Stimulated activated CD8-positive, alpha-beta memory T cell treated with anti-CD3 and anti-CD28 coated beads, Interleukin-4, amount 100 ng/mL, for 24 hours (primary cell): Measurements from ENCODE around the gene LLGL1.

ENCODE experiments used
- DNase-seq: peaks from one replicate; pipeline ENCODE4 v3.0.0-alpha.2; 2020; ENCODE audit warnings: low read depth

LLGL1 gene

DNA sequence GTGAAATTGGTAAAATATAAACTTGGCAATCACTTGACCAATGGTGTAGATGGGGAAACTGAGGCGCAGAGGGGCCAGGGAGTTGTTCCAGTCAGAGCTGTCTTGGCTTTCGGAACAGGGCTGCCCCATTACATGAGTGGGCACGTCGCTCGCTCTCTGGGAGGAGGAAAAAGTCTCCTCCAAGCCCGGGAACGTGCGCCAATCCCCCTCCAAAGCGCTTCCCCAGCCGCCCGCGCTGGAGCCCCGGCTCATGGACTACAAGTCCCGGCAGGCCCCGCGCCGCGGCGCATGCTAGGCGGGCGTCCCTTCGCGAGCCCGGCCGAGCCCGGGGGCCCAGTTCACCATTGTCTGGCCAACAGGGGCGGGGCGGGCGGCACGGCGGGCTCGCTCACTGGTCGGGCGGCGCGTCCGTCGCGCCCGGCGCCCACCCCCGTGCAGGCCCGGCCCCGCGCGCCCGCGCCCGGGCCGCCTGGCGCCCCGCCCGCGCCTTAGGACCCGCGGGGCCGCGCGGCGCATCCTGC, at the start of gene LLGL1:
LLGL1 (plus strand) TSS at position 515 of the 521 bp plus-strand sequence. CDS start 48 bp downstream, outside the sequence.
- peak; percentile 96 for DNase-seq

DNA sequence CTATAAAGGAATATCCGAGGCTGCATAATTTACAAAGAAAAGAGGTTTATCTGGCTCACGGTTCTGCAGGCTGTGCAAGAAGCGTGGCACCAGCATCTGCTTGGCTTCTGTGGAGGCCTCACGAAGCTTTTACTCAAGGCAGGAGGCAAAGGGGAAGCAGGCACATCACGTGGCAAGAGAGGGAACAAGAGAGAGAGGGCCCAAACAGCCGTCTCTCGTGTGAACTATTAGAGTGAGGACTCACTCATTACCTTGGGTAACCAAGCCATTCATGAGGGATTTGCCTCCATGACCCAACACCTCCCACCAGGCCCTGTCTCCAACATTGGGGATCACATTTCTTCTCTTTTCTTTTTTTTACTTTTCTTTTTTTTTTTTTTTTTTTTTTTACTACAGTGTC, 49.3 kb upstream of the LLGL1 start:
- DNase-seq = no peak

DNA sequence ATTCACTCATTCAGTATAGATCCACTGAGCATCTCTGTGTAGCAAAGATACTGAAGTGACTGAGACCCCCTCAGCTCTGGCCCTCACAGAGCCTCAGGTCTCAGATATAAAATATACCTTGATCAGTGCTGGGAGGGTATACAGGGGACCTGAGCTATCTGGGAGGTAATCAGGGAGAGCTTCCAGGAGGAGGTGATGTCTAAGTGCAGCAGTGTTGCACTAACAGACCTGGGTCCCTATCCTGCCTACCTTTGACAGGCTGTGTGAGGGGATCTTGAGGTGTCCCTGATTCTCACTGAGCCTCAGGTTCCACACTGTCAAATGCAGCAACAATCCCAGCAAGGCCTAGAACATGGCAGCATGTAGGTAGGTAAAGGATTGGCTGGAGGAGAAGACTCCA, 48.3 kb upstream of the LLGL1 start:
- no peak for DNase-seq

DNA sequence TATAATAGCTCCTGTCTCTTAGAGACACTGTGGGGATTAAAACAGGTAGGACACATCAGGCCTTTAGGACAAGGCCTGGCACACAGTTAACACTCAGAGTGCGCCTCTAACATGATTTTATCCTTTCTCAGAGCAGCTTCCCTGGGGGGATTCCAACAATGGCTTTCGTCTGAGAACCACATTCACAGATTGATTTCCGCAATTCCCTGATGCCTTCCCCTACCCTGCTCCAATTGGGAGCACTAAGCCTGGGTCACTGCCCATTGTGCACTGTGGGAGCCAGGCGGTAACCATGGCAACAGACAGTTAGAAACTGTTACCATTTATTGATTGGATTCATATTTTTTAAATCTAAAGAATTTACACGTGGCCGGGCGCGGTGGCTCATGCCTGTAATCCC, 47.7 kb upstream of the LLGL1 start:
- no peak for DNase-seq

DNA sequence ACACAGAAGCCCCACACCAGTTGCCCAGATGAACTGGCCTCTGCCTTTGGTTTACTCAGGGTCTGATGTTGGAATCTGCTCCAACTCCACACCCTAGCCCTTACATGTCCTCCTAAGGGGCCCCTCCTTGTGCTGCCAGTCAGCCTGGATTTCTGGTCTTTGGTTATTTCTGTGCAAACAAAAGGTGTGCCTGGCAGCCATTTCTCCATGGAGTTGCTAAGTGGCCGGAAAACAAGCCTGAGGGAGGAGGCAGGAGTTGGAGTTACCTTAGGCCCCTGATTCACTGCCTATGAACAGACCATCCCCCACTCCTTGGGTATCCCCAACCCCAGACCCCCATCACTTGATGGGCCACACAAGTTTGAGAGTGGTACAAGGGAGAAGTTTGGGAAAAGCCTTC, 46.2 kb upstream of the LLGL1 start:
- no peak for DNase-seq

DNA sequence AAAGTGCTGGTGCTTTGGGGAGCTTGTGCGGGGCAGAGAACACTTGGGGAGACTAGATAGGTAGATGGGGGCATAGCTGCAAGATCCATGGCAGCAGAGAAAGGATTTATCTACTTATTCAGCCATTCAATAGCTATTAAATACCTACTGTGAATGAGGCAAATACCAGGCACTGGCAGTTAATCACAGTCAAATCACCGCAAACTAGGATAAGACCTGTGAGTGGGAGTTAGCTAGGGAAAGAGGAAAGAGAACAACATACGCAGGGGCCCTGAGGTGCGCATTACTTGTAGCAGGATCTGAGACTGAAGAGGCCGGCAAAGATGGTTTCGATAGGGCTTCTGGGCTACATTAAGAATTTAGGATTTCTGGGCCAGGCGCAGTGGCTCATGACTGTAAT, 45.6 kb upstream of the LLGL1 start:
- no peak for DNase-seq

DNA sequence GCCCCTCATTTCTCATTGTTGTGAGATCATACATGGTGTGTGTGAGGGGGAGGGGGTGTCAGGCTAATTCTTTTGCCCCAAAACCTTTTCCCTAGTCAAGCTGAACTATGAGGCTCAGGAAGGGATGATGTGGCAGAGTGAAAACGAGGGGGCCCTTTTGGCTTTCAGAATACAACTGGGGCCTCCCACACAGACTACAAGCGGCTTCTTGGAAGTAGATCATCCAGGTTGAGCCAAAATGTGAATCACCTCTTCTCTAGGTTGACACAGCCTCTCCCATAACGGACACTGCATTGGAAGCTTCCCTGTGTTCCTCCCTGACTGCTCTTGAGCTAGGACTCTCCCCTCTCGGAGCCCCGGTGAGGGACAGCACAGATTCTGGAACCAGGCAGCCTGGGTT, 44.1 kb upstream of the LLGL1 start:
- no peak for DNase-seq

DNA sequence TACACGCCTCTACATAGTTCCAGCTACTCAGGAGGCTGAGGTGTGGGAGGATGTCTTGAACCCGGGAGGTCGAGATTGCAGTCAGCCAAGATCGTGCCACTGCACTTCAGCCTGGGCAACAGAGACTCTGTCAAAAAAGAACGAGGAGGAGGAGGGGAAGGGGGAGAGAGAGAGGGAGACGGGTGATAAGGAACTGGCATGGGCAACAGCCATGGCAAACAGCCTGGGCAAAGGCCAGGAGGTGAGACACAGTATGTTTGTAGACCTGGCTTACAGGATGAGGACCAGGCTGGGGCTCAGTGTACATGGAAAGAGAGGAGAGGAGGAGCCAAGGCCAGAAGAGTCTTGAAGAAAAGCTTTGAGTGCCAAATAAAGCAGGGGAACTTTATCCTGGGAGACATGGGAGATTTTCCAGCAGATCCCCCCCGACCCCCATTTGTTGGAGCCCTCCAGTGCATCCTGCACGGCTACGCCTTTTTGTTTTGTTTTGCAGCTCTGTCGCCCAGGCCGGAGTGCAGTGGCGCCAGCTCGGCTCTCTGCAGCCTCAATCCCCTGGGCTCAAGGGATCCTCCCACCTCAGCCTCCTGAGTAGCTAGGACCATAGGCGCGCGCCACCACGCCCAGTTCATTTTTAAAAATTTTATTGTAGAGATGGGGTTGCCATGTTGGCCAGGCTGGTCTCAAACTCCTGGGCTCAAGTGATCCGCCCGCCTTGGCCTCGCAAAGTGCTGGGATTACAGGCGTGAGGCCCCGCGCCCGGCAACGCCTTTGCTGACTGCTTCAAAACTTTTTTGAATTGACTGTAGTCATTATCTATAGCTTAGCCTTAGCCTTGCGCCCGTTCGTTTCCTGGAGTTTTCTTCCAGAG, 43.1 kb upstream of the LLGL1 start:
- no peak for DNase-seq

DNA sequence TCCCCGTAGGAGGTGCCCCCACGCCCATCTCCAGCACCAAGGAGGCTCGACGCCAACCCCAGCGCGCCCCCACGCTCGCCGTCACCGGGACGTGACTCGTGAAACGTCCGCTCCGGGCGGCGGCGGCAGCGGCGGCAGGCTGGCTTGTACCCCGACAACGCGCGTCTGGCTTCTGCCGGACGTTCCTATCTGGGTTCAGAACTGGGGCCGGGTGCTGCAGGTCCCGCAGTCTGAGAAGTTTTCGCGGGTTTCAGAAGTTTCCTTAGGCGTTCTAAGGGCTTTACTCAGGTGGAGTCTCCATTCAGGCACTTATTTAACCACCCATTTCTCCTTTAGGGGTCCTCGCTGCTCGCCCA, 42.5 kb upstream of the LLGL1 start:
- DNase-seq = peak; percentile 76

DNA sequence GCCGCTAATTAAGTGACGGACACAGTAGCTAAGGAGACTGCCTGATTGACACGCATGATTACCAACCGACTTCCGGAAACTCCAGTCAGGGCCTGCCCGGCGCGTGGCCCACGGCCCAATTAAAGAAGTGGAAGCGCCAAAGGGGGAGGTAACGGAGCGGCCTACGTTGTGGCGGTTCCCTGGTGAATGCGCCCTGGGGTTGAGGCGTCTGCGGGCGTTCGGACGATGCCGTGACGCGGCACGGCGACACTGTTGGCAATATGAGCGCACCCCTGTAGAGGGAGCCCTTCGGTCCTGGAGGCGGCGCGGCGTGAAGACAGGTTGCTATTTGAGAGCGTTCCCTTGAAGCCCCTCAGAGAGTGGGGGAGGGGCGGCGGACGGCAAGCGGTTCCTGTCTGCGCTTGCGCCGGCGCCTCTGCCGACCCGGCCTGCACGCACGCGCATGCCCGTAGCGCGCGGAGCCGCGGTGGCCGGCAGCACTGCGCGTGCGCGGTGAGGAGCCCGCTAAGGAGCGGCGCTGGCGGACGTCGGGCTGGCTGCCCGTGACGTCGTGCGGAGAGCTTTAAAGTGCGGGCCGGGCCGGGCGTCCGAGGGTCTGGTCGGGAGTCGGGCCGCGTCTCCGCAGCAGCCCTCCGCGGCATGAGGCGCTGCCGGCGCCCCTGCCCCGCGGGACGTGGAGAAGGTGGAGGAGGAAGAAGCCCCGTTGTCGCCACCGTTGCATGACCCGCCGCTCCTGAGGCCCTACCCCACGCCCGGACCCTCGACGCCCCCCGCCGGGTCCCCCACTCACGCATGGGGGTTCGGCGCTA, 41.9 kb upstream of the LLGL1 start, which contains the start of gene ALKBH5:
ALKBH5 (plus strand) TSS at position 495 of the 809 bp plus-strand sequence. CDS start 416 bp downstream, outside the sequence.
- DNase-seq = peak; percentile 96

DNA sequence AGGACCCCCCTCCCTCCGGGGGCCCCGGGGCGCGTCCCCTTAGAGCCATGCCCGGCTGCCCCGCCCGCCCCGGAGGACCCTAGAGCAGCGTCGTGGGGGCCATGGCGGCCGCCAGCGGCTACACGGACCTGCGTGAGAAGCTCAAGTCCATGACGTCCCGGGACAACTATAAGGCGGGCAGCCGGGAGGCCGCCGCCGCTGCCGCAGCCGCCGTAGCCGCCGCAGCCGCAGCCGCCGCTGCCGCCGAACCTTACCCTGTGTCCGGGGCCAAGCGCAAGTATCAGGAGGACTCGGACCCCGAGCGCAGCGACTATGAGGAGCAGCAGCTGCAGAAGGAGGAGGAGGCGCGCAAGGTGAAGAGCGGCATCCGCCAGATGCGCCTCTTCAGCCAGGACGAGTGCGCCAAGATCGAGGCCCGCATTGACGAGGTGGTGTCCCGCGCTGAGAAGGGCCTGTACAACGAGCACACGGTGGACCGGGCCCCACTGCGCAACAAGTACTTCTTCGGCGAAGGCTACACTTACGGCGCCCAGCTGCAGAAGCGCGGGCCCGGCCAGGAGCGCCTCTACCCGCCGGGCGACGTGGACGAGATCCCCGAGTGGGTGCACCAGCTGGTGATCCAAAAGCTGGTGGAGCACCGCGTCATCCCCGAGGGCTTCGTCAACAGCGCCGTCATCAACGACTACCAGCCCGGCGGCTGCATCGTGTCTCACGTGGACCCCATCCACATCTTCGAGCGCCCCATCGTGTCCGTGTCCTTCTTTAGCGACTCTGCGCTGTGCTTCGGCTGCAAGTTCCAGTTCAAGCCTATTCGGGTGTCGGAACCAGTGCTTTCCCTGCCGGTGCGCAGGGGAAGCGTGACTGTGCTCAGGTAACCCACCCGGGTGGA, 41.0 kb upstream of the LLGL1 start:
- DNase-seq = peak; percentile 51

DNA sequence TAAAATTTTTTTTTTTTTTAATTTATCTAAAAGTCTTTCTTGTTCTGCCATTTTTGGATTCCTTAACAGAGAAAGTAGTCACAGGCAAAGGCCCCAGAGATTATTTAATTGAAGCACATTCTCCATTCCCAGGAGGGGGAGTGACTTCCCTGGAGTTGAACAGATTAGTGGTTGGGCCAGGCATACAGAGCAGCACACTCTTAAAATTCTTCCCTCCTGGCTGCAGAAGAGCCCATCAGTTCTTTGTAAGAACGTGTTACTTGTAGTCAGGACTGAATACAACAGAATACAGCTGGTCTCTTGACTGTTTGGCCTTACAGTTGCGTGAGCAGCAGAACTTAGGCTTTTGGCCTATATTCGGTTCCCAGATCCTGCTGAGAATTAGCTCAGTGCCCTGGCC, 40.0 kb upstream of the LLGL1 start:
- no peak for DNase-seq

DNA sequence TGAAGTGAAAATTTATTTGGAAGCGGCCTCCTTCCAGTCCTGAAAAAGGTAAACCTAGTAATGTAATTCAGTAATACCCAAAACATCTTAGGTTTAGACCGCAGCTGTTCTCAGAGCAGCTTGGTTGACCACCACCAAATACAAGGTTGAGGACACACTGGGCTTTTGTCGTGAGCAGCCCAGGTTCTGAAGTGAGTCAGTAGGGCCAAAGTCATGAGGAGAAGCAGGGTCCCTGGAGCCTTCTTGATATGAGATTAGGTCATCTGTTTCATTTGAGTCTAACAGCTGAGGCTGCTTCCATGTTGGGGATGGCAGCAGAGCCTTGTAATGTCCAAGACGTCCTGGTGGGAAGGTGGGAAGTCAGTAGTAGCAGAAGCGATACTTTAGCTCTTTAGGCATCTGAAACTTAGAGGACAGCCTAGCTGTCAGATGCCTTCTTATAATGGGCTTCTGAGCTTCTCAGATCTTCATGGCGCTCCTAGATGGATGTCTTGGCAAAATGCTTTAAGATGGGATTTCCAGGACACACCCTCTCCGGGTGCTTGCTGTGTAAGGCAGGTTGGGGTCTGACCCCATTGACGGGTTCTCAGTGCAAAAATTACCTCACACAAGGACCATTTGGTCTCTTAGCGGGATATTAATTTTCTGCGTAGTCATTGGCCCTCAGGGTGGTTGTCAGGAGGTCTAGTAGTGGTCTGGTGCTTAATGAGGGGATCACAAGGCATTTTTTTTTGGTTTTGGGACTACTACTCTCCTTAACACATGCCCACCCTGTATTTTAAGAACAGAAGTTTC, 39.4 kb upstream of the LLGL1 start:
- DNase-seq = no peak

DNA sequence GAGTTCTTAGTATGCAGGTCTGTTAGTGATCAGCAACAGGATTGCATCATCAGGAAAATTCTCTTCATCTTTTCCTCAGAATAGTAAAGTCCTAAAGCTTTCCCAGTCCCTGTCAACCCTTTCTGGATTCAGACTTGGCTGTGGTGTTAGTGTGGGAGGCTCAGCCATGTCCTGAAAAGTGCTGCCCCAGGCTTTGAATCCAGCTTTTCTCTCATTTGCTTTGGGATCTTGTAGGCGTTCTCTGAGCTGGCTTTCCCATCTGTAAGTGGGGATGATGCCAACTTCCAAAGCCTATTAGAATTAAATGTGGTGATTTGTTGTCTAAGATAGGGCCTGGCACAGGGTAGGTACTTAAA, 38.8 kb upstream of the LLGL1 start:
- no peak for DNase-seq

DNA sequence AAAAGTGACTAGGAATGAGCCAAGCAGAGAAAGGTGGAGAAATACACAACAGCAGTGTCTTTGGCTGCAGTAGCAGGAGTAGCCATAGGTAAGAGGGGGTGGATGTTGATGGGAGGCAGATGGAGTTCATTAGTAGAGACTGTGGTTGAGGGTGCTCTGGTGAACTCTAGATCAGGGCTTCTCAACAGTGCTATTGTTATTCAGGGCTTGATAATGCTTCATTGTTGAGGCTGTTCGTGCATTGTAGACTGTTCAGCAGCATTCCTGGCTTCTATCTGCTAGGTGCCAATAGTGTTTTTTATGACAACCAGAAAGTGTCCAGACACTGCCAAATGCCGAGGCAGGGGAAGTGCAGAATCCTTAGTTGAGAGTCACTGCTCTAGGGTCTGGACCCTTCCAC, 38.2 kb upstream of the LLGL1 start:
- no peak for DNase-seq

DNA sequence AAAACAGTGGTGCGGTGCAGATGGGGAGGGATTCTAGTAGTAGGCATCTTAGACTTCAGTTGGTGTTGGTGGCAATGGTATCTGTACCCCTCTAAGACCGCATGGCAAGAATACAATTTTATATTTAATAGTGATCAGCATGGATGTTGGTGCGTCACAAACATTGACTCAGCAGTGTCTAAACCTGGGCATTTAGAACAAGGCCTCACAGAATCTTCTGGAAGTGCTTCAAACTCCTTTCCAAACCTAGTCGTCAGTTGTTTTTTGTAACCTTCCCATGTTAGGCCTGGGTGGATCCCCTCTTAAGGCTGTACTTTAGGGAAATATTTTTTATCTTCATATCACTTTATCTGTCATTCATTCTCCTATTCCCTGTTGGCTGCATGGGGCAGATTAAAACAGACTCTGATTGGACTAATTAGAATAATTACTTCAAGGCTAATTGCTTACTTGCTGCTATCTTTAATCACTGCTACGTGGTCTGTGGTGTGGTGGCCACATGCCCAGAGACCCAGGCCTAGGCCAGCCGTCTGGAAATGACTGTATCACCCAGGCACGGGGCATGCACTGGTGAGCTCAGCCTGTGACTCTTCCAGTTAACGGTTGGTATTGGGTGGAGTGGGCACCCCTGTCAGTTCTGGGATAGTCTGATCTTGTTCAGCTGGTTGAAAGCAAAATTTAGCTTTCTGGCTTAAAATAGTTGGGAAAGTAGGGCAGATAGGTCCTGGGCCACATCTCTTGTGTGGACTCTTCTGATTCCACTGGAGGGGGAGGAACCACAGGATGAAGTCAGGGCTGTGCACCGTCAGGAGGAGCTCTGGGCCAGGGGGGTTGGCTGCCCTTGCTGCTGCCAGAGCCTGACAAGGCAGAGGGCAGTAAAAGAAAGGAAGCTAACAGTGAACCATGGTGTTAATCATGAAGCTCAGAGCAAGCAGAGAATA, 37.3 kb upstream of the LLGL1 start:
- no peak for DNase-seq

DNA sequence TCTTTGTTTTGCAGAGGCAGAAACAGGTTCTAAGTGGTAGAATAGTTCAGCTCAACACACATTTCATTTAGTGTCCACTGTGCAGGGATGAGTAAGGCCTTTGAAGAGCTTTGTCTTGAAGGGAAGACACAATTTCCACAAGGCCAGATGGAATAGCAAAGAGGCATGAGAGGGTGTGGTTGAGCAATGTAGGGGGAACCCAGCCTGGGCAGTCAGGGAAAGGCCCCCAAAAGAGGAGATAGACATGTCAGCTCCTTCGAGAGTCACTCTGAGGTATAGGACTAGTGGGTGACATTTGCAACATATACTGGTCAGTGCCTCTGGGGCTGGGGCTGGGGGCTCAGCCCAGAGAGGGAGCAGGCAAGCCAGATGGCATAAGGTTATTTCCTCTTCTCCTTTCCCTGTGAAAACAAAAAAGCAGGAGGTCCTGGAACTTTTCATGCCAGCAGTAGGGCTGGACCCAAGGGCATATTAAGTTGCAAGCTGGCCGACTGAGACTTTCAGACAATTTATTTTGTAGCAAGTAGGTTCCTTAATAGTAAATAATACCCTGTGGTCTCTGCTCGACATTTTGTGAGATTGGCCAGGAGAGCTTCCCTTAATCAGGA, 34.7 kb upstream of the LLGL1 start:
- DNase-seq = no peak

DNA sequence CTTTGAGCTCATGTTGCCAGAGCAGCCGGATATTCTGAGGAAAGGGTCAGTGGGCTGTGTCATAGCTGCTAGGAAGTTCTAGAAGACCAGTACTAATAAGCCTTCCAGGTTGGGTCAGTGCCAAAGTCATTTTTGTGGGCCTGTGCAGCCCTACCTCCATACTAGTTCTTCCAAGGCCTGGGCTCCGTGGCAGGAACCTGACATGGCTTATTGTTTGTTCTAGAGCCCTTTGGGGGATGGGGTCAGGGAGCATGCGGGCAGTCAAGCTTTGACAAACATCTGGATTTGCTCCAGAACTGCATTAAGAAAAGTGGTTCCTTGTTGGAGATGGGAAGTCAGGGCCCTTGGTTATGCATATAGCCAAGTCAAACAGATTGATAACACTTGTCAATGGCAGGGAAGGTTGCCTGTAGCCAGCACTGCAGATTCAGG, 34.2 kb upstream of the LLGL1 start:
- no peak for DNase-seq

DNA sequence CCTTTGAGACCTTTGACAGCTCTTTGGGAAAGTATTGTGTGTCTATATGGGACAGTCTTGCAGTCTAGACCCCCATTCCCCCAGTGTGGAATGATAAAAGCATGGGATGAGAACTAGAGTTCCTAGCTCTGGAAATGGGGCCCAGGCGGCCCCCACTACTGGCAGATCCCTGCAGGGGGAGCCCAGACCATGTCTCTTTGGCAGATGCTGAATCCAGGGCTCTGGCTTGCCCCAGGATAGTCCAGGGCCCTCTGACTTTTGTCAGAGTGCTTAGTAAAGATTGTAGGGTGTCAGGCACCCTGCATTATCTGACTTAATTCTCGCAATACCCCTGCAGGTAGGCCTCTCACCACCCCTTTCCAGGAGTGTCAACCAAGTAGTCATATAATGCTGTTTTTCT, 33.5 kb upstream of the LLGL1 start:
- no peak for DNase-seq

DNA sequence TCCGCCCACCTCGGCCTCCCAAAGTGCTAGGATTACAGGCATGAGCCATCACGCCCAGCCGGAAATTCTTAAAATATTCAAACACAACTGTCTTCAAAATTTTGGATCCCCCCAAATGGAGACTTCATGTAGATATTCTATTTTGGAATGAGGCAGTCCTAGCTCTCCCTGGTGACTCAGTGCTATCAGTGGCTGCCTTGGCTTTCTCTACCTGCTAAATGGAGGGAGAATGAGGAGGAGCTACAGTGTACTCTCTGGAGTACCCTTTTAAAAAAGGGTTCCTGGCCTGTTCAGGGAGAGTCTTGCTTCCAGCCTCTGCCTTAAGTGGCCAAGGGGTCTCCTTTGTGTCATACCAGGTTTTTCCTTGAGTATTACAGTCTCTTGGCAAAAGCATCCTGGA, 31.0 kb upstream of the LLGL1 start:
- no peak for DNase-seq
